ENCODE measurements around the gene KNCN. TPM values are rescaled to one million over a fixed set of nuclear protein-coding genes. Genes with fewer than 3 reads are reported as not detected.

KNCN gene
- polyA plus RNA-seq, 1 donor from 2014 or later, result not detected

DNA sequence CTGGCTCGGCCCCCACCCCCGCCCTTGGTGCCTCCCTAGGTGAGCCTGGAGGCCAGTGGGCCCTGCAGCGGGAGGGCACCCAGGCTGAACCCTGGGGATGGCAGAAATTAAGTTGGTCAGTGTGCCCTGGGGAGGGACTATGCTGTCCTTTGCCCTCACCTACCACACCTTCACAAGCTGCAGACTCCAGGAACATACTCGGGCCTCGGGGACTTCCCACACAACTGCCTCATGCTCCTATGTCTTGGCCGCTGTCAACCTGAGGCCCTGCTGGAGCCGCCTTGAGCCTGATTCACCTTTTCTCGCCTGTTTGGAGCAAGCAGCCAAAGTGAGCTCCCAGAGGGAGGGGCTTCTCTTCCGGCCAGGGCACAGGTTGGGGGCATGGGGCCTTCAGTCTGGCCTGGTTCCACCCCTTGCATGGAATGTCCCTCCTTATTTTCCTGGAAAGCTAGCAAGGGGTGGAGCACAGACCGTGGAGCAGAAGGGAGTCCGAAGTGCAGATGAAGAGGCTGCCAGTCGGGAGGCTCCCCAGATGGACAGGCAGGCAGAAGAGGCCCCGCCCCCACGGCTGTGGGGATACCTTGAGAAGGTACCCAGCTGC is 24.7 kb downstream of the KNCN start:
- Histone ChIP-seq H3K27me3 (ENCODE audit: insufficient read depth, low read depth, low read length) (peaks cover 61% of the 10 kb centered on the region), H3K79me2 (replicated peaks; ENCODE audit: insufficient read depth, low read length) (no peaks in the 10 kb centered on the region), H3K27ac (ENCODE audit: low read length) (no peak overlapping the region), H3K9me3 (ENCODE audit: low read length) (no peaks in the 10 kb centered on the region), H3K9ac (ENCODE audit: low read length) (no peak overlapping the region), H3K4me3 (ENCODE audit: low read length) (no peak overlapping the region), H3K9me2 (ENCODE audit: insufficient read depth, low read length) (no peaks in the 10 kb centered on the region), H3F3A (ENCODE audit: insufficient read depth, low read length, poor library complexity, severe bottlenecking) (no peaks in the 10 kb centered on the region), H3K36me3 (ENCODE audit: insufficient read depth, low read length) (no peaks in the 10 kb centered on the region), H4K20me1 (ENCODE audit: insufficient read depth) (no peaks in the 10 kb centered on the region), H3K4me2 (ENCODE audit: low read length) (no peak overlapping the region), H2AFZ (ENCODE audit: low read depth, low read length) (no peak overlapping the region)
- TF ChIP-seq, protein P1, sequence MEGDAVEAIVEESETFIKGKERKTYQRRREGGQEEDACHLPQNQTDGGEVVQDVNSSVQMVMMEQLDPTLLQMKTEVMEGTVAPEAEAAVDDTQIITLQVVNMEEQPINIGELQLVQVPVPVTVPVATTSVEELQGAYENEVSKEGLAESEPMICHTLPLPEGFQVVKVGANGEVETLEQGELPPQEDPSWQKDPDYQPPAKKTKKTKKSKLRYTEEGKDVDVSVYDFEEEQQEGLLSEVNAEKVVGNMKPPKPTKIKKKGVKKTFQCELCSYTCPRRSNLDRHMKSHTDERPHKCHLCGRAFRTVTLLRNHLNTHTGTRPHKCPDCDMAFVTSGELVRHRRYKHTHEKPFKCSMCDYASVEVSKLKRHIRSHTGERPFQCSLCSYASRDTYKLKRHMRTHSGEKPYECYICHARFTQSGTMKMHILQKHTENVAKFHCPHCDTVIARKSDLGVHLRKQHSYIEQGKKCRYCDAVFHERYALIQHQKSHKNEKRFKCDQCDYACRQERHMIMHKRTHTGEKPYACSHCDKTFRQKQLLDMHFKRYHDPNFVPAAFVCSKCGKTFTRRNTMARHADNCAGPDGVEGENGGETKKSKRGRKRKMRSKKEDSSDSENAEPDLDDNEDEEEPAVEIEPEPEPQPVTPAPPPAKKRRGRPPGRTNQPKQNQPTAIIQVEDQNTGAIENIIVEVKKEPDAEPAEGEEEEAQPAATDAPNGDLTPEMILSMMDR (IDR thresholded peaks at IDR 0.05; ENCODE audit: poor library complexity, severe bottlenecking), result no peak
- TF ChIP-seq TAF1 (IDR thresholded peaks at IDR 0.05; ENCODE audit: low read depth), result no peak
- TF ChIP-seq EZH2 (IDR thresholded peaks at IDR 0.05; ENCODE audit: borderline replicate concordance, insufficient read depth, low read length, poor library complexity, severe bottlenecking), result no peak
- TF ChIP-seq POLR2AphosphoS5 (IDR thresholded peaks at IDR 0.05), result no peak
- TF ChIP-seq EP300 (conservative IDR thresholded peaks at IDR 0.05; ENCODE audit: poor library complexity, severe bottlenecking), result no peak
- TF ChIP-seq, protein P2, sequence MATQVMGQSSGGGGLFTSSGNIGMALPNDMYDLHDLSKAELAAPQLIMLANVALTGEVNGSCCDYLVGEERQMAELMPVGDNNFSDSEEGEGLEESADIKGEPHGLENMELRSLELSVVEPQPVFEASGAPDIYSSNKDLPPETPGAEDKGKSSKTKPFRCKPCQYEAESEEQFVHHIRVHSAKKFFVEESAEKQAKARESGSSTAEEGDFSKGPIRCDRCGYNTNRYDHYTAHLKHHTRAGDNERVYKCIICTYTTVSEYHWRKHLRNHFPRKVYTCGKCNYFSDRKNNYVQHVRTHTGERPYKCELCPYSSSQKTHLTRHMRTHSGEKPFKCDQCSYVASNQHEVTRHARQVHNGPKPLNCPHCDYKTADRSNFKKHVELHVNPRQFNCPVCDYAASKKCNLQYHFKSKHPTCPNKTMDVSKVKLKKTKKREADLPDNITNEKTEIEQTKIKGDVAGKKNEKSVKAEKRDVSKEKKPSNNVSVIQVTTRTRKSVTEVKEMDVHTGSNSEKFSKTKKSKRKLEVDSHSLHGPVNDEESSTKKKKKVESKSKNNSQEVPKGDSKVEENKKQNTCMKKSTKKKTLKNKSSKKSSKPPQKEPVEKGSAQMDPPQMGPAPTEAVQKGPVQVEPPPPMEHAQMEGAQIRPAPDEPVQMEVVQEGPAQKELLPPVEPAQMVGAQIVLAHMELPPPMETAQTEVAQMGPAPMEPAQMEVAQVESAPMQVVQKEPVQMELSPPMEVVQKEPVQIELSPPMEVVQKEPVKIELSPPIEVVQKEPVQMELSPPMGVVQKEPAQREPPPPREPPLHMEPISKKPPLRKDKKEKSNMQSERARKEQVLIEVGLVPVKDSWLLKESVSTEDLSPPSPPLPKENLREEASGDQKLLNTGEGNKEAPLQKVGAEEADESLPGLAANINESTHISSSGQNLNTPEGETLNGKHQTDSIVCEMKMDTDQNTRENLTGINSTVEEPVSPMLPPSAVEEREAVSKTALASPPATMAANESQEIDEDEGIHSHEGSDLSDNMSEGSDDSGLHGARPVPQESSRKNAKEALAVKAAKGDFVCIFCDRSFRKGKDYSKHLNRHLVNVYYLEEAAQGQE (IDR thresholded peaks at IDR 0.05; ENCODE audit: borderline replicate concordance), result no peak
- no peak for TF ChIP-seq SMC3 (conservative IDR thresholded peaks at IDR 0.05; ENCODE audit: poor library complexity)
- TF ChIP-seq MXI1 (conservative IDR thresholded peaks at IDR 0.05; ENCODE audit: poor library complexity, severe bottlenecking), result no peak
- TF ChIP-seq RAD21 (conservative IDR thresholded peaks at IDR 0.05), result no peak

DNA sequence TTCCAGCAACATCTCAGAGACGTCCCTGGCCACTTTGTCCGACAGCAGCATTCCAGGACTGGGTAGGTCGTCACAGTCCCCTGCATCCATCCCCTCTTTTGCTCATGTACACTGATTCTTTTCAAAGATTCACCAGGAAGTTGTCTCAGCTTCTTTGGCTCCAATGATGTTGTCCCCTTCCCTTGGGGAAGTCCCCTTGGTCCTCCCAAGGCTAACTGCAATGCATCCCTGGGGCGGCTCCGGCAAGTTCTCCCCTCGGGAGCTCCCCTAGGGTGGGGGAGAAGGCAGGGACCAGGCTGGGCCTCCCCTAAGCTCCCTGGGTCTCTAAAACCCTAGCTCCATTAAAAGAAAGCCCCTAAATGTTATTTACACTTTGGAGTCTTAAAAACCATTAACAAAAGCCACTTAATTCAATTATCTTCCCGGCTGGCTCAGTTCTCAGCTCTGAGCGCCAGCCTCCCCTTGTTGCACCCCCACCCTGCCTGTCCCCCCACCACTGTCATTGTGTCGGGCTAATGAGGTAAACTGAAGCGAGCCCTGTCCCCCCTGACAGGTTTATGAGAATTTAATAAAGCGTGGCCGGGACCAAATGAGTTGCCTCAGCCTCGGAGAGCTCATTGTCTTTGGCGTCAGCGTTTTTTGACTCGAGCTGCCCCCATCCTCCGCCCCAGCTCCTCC is 25.3 kb downstream of the KNCN start:
- H3K4me2 ChIP-seq (ENCODE audit: low read length), result no peak overlapping the region
- no peaks in the 10 kb centered on the region for H3K79me2 ChIP-seq (replicated peaks; ENCODE audit: insufficient read depth, low read length)
- no peaks in the 10 kb centered on the region for H4K20me1 ChIP-seq (ENCODE audit: insufficient read depth)
- H3K9me2 ChIP-seq (ENCODE audit: insufficient read depth, low read length), result no peaks in the 10 kb centered on the region
- peaks cover 54% of the 10 kb centered on the region for H3K27me3 ChIP-seq (ENCODE audit: insufficient read depth, low read depth, low read length)
- no peaks in the 10 kb centered on the region for H3K9me3 ChIP-seq (ENCODE audit: low read length)
- H3K36me3 ChIP-seq (ENCODE audit: insufficient read depth, low read length), result no peaks in the 10 kb centered on the region
- no peak overlapping the region for H2AFZ ChIP-seq (ENCODE audit: low read depth, low read length)
- H3K4me3 ChIP-seq (ENCODE audit: low read length), result no peak overlapping the region
- TF ChIP-seq EP300 (conservative IDR thresholded peaks at IDR 0.05; ENCODE audit: poor library complexity, severe bottlenecking), result no peak
- no peak for TF ChIP-seq EZH2 (IDR thresholded peaks at IDR 0.05; ENCODE audit: borderline replicate concordance, insufficient read depth, low read length, poor library complexity, severe bottlenecking)
- TF ChIP-seq TAF1 (IDR thresholded peaks at IDR 0.05; ENCODE audit: low read depth), result no peak
- no peak for TF ChIP-seq SMC3 (conservative IDR thresholded peaks at IDR 0.05; ENCODE audit: poor library complexity)
- TF ChIP-seq RAD21 (conservative IDR thresholded peaks at IDR 0.05), result no peak
- TF ChIP-seq, protein P2 (IDR thresholded peaks at IDR 0.05; ENCODE audit: borderline replicate concordance), result no peak
- TF ChIP-seq POLR2AphosphoS5 (IDR thresholded peaks at IDR 0.05), result no peak
- TF ChIP-seq, protein P1 (IDR thresholded peaks at IDR 0.05; ENCODE audit: poor library complexity, severe bottlenecking), result no peak
- no peak for TF ChIP-seq MXI1 (conservative IDR thresholded peaks at IDR 0.05; ENCODE audit: poor library complexity, severe bottlenecking)
- no peak overlapping the region for H3K9ac ChIP-seq (ENCODE audit: low read length)
- no peaks in the 10 kb centered on the region for H3F3A ChIP-seq (ENCODE audit: insufficient read depth, low read length, poor library complexity, severe bottlenecking)
- no peak overlapping the region for H3K27ac ChIP-seq (ENCODE audit: low read length)
